ENCODE measurements around the gene SIK3.

The SIK3 gene

DNA sequence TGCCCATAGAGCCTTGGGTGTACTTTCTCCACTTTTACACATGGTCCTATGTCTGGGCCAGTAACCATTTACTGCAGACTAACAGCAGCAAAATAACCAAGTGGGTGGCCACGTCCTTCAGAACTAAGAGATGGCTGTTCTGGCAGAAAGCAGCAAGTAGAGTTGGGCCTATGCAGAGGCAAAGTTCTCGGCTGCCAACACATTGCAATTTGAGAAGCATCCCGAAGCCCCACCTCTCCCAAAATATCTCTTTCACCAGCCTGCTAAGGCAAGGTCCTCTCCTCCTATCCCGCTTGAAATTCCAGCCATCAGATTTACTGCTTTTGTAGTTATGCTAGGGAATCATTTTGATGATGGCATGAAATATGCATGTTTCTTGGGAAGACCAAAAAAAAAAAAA lies 142.3 kb downstream of the SIK3 start:
- CTCF ChIA-PET: interaction anchor here (1.3 kb wide), 1 partner anchor 10 kb away, joined by 3 read pairs; no protein-coding TSS in a partner anchor
- POLR2A ChIA-PET: no interaction called here
- no peak overlapping the region for H3K4me3 ChIP-seq (ENCODE audit: low read depth, low read length)
- TF ChIP-seq, protein P1, sequence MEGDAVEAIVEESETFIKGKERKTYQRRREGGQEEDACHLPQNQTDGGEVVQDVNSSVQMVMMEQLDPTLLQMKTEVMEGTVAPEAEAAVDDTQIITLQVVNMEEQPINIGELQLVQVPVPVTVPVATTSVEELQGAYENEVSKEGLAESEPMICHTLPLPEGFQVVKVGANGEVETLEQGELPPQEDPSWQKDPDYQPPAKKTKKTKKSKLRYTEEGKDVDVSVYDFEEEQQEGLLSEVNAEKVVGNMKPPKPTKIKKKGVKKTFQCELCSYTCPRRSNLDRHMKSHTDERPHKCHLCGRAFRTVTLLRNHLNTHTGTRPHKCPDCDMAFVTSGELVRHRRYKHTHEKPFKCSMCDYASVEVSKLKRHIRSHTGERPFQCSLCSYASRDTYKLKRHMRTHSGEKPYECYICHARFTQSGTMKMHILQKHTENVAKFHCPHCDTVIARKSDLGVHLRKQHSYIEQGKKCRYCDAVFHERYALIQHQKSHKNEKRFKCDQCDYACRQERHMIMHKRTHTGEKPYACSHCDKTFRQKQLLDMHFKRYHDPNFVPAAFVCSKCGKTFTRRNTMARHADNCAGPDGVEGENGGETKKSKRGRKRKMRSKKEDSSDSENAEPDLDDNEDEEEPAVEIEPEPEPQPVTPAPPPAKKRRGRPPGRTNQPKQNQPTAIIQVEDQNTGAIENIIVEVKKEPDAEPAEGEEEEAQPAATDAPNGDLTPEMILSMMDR (IDR thresholded peaks at IDR 0.05; ENCODE audit: insufficient read depth, low read length, missing control alignments): no peak
- DNase-seq (ENCODE audit: low read depth, low spot score): no peak

DNA sequence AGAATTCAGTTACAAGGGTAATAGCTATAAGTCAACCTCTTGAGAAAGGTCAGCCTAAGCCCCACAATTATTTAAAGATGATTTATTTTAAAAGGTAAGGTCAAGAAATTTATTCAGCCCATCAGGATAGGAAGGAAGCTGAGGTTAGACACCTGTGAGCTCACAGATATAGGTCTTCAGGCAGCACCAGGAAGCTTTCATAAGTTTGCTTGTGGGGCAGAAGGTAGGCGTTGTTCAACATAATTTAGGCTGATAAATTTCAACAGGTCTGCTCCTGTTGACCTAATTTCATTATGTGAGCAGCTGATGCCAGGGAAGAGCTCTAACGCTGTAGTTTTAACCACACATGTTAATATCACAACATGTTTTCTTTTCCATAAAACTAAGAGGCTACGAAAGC lies 142.7 kb downstream of the SIK3 start:
- no peak overlapping the region for H3K4me3 ChIP-seq (ENCODE audit: low read depth, low read length)
- DNase-seq (ENCODE audit: low read depth, low spot score): no peak
- ChIA-PET POLR2A (no interaction called here), CTCF (interaction anchor here (1.3 kb wide), 1 partner anchor 9 kb away, joined by 3 read pairs; no protein-coding TSS in a partner anchor)
- TF ChIP-seq, protein P1 (IDR thresholded peaks at IDR 0.05; ENCODE audit: insufficient read depth, low read length, missing control alignments): no peak

DNA sequence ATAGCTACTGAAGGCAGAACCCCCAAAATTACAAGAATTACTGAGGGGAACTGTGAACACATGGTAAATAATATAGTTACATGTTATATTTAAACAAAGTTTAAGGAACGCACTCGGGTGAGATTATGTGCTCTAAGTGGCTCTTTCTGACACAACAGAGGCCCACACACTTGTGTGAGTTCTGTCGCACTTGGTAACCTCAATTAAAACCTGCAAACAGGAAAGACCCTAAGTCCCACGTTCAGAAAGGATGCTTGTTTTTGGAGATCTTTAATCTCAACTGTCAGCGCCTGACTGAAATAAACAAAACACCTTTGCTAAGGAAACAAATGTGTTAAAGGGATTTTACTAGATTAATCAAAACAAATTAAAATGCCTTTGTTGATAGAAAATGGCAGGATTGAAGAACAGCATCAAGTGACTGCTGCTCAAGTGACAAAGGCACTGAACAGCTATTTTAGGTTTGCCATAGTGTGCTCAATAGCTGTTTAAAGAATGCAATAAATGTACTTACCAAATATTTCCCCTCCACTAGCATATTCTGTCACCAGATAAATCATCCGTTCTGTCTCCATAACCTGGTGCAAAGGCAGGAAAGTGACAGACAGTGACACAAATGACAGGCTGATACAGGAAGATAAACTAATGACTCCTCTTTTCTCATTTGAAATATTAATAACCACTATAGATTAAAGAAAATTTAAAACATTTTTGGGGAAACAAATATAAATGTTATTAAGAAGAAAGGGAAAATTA lies 144.5 kb downstream of the SIK3 start:
- TF ChIP-seq, protein P1 (IDR thresholded peaks at IDR 0.05; ENCODE audit: insufficient read depth, low read length, missing control alignments): no peak
- ChIA-PET CTCF (no interaction called here), POLR2A (no interaction called here)
- H3K4me3 ChIP-seq (ENCODE audit: low read depth, low read length): no peak overlapping the region
- DNase-seq (ENCODE audit: low read depth, low spot score): no peak

DNA sequence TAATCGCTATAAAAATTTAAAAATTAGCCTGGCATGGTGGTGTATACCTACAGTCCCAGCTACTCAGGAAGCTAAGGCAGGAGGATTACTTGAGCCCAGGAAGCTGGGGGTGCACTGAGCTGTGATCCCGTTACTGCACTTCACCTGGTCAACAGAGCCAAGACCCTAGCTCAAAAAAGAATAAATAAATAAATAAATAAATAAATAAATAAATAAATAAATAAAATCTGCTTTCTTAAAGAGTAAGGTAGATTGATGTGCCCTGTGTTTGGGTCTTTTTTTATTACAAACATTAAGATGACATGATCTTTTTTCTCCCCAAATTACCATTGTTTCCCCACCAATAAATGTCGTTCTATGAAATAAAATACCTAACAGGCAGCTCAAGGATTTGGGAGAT lies 146.5 kb downstream of the SIK3 start:
- no peak for DNase-seq (ENCODE audit: low read depth, low spot score)
- TF ChIP-seq, protein P1 (IDR thresholded peaks at IDR 0.05; ENCODE audit: insufficient read depth, low read length, missing control alignments): no peak
- CTCF ChIA-PET: interaction anchor here (0.7 to 1.2 kb wide), 4 partner anchors 9 to 155 kb away, joined by 3 read pairs; no protein-coding TSS in a partner anchor
- H3K4me3 ChIP-seq (ENCODE audit: low read depth, low read length): no peak overlapping the region
- POLR2A ChIA-PET: no interaction called here

DNA sequence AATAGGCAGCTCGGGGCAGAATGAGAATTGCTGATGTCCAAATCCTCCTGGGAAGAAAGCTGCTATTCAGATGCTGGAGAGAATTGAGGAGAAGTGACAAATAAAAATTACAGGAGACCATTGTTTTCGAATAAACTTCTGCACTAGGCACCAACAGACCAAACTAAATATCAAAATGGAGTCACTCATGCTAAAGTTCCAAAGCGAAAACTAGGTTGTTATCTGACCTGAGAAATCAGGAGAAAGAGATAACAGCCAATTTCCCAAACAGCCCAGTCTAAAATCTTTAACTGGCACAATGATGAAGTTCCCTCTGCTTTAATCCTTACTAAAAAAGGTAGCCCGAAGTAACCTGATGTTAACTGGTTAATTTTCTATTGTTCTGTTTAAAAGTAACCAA lies 148.0 kb downstream of the SIK3 start:
- ChIA-PET CTCF (interaction anchor here (0.9 to 1.2 kb wide), 2 partner anchors 37 to 71 kb away, joined by 3 read pairs; no protein-coding TSS in a partner anchor), POLR2A (no interaction called here)
- TF ChIP-seq, protein P1 (IDR thresholded peaks at IDR 0.05; ENCODE audit: insufficient read depth, low read length, missing control alignments): no peak
- H3K4me3 ChIP-seq (ENCODE audit: low read depth, low read length): no peak overlapping the region
- DNase-seq (ENCODE audit: low read depth, low spot score): no peak

DNA sequence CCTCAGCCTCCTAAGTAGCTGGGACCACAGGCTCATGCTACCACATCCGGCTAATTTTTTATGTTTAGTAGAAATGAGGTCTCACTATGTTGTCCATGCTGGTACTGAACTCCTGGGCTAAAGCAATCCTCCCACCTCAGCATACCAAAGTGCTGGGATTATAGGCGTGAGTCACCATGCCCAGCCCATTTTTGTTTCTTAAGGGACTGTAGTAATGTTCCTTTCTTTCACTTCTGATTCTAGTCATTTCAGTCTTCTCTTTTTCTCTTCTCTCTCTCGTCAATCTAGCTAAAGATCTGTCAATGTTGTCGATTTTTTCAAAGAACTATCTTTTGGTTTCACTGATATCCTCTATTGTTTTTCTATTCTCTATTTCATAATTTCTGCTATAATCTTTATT lies 149.8 kb downstream of the SIK3 start:
- TF ChIP-seq, protein P1 (IDR thresholded peaks at IDR 0.05; ENCODE audit: insufficient read depth, low read length, missing control alignments): no peak
- POLR2A ChIA-PET: no interaction called here
- DNase-seq (ENCODE audit: low read depth, low spot score): no peak
- CTCF ChIA-PET: interaction anchor here (1.1 kb wide), 1 partner anchor 10 kb away, joined by 3 read pairs; no protein-coding TSS in a partner anchor
- H3K4me3 ChIP-seq (ENCODE audit: low read depth, low read length): no peak overlapping the region

Measured in AG04449 (cell line).